Ureter (tissue), 1 donor: ENCODE data around the gene CLEC18B. TPM values are rescaled to one million over a fixed set of nuclear protein-coding genes. Genes with fewer than 3 reads are reported as not detected.
"Not testable (repeated sequence)": the region's sequence is repeated elsewhere in the genome, so short reads cannot be mapped to it uniquely, and the experiment has no call there.

Experiments used
- DNase-seq: peaks from one replicate; pipeline ENCODE4 v3.0.0-alpha.2; 2020; ENCODE audit warnings: low spot score
- total RNA-seq: library from RNA; stranded (reverse); gene quantifications from one replicate; pipeline ENCODE4 v1.2.4, GENCODE V29; 2023
- donor health status: DM: yes; HTN: yes; CAD: no.

The CLEC18B gene
- total RNA-seq = 2.4 TPM

GRCh38 chr16:74420612-74421481 lies at the start of gene CLEC18B:
TSS of gene CLEC18B (minus strand) at chr16:74421478. CDS start at chr16:74421270, 208 bp downstream.
- not testable (repeated sequence) for DNase-seq

- DNase-seq = no peak
Observed at GRCh38 chr16:74469946-74470478, 48.7 kb upstream of the CLEC18B start.

GRCh38 chr16:74468807-74469525 lies 47.7 kb upstream of the CLEC18B start:
- DNase-seq = no peak

DNA sequence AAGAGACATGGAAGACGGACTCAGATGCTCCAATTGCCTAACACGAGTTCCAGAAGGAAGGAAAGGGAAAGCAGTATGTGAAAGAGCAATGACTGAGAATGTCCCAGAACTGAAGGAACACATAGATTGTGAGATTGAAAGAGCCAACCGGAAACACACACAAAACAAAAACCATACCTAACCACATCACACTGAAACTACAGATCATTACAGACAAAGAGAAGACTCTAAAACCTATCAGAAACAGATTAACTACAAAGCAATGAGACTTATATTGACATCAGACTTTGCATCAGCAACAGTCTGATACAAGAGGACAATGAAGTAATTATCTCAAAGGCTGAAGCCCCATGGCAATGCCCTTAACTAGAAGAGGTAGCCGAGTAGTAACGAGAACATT lies 45.6 kb upstream of the CLEC18B start:
- DNase-seq = no peak

DNA sequence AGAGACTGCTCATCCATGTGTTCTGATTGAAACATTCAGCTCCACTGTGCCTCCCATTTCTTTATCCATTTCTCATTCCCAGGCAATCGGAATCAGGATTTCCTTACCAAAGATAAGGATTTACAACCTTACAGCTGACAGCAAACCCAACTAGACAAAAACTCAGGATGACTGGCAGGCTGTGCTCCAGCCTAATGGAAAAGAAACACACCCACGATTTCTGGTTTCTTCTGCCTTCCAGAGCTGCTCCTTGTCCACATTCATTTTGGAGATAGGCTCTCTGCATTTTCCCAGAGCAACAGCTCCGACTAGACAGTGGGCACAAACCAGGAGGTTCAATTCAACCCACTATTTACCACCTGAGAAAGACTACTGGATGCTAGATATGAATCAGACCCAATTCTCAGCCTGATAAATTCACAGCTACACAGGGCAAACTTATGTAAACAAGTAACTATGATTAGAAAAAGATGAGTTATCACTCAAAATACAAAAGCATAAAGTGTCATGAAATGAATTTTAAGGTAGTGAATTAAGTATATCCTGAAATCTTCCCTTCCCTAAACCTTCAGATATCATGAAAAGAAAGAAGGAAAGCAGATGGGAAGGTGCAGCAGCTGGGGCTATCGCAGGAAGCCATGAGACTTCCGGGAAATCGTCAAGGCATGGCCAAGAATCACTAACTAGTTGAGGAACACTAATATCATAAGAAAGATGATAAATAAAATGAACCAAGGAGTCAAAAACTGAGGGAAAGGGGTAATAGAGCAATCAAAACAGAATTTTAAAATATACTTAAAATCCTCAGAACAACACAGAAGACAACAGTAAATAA lies 44.8 kb upstream of the CLEC18B start:
- DNase-seq = no peak

GRCh38 chr16:74465281-74465680 lies 44.0 kb upstream of the CLEC18B start:
- DNase-seq = no peak

DNA sequence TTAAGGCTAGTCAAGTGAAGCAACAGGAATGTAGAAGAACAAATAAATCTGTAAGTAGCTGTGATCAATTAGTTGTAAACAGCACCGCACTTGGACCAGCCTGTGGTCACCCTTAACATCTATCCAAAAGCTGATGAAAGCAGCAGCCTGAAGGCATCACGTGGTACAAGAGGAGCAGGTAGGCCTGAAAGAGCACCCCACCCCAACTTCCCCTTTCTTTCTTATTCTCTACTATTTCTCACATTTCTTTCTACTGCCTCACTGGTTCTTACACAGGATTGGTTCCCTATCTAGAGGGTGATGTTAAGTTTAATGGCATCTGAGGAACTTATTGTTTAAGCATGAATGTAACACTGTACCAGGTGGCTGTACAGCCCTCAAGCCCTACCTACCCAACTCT lies 42.6 kb upstream of the CLEC18B start:
- DNase-seq = no peak

DNA sequence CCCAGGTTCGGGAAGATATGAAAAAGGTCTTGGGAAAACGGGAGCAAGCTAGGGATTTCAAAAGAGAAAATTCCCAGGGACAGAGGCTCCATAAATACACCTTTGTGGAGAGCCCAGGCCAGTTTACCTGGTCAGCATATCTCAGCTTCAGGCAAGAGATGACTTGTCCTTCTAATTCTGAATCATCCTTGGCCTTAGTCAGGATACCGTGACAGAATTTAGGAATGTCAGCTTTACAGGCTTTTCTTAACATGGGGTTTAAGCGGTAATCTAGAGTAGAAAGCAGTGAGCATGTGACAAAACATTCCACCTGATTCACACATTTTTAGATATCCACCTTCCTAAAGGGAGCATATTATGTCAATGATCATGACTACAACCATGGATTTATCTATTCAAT lies 41.1 kb upstream of the CLEC18B start:
- no peak for DNase-seq

GRCh38 chr16:74461826-74462225 lies 40.5 kb upstream of the CLEC18B start:
- no peak for DNase-seq

DNA sequence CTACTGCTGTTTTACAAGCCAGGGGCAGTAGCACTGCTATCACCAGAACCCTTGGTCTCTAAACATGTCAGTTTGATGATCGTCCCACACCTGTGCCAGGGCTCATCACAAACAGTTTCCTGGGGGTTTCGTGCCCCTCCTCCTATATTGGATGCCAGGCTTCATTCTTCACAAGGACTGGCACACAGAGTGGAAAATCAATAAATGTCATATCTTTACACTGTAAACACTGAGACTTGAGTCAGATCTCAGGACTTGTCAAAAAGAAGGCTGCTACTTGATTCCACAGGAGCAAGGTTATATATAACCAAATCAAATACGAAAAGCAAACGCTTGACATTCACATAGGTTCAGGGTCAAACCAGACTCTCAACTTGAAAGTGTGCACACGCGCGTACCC lies 39.3 kb upstream of the CLEC18B start:
- no peak for DNase-seq

DNA sequence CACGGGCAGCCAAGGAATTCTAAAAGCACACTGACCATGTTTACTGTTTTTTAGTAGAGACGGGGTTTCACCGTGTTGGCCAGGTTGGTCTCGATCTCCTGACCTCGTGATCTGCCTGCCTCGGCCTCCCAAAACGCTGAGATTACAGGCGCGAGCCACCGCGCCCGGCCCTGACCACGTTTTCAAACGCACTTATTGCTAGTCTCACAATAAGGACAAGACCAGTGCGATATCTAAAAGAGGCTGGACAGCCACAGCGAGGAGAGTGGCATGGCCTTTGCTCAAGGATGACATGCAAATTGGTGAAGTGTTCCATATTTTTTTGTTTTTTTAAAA lies 35.0 kb upstream of the CLEC18B start:
- no peak for DNase-seq

- no peak for DNase-seq
Observed at GRCh38 chr16:74455619-74456289, 34.5 kb upstream of the CLEC18B start.

DNA sequence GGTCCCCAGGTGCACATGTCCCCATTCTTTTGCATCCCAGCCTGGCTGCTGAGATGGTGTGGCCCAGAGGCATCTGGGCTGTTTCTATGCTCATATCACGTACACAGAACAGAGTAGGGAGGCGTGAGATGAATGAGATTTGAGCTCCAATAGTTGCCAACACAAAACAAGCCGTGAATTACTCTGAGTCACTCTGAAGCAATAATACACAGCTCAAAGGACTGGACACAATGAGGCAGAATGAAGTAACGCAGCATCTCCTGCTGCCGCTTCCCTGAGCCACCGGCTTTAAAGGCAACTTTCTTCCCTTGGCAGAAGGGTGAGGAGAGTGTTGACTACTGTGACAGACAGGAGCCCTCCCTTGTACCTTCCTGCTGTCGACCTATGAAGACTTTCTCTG lies 33.9 kb upstream of the CLEC18B start:
- no peak for DNase-seq

- DNase-seq = no peak
Observed at GRCh38 chr16:74451951-74452758, 30.9 kb upstream of the CLEC18B start.

DNA sequence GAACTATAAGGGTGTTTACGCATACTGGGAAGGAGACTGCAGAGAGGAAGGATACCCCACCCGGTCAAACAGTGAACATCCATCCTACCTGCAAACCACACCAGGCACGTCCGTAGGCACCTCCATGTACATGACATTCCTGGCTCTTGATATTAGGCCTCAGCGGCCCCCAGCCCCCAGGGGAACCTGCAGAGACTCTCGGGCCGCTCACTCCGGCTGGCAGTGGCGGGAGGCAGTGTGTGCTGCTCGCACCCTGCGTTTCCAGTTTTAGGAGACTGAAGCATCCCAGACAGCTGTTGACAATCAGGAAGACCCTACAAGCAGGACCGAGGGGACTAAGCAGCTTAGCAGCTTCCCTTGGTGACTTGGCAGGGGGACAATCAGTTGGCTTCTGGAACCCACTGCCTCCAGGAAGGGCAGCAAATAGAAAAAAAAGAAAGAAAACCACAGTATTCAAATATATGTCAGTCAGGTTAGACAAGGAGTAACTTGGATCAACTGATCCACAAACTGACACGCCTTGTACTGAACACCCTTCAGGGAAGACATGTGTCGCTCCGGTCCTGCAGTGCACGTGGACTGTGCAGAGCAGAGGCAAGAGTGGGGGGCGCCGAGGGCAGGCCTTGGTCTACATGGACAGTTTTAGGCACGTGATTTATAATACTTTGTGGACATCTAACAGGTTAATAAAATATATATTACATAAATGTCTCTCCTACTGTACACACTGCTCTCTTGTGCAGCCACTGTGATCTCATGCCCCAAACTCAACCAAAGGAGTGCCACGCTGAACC lies 29.9 kb upstream of the CLEC18B start:
- DNase-seq = no peak

DNA sequence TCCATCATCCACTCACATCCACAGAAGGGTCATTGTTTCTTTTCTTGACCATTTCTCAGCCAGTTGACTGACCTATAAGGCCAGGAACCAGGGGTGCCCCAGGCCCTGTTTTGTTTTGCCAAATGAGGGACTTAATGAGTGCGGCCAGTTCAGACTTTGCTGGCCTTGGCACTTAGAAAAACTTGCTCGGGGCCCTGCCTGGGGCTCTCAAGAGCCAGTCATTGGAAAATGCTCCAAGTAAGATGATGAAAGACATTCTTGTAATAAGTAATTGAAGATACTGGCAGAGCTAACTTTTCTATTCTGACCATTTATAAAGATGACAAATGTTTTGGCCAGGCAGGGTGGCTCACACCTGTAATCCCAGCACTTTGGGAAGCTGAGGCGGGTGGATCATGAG lies 29.0 kb upstream of the CLEC18B start:
- no peak for DNase-seq

- no peak for DNase-seq
Observed at GRCh38 chr16:74449470-74449869, 28.2 kb upstream of the CLEC18B start.

DNA sequence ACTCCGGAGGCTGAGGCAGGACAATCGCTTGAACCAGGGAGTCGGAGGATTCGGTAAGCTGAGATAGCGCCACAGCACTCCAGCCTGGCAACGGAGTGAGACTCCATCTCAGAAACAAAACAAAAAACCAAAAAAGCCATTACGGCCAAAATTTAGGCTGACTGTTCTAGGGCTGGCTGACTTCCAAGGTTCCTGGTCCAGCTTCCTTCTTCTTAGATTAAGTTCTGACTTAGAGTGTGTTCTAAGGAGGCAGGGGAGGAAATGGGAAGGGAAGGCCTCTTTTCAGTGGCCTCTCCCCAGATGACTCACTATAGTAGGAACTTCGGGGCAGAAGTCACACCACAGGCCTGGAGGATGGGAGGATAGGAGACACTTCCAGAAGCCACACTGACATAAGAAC lies 27.7 kb upstream of the CLEC18B start:
- peak; percentile 66 for DNase-seq

DNA sequence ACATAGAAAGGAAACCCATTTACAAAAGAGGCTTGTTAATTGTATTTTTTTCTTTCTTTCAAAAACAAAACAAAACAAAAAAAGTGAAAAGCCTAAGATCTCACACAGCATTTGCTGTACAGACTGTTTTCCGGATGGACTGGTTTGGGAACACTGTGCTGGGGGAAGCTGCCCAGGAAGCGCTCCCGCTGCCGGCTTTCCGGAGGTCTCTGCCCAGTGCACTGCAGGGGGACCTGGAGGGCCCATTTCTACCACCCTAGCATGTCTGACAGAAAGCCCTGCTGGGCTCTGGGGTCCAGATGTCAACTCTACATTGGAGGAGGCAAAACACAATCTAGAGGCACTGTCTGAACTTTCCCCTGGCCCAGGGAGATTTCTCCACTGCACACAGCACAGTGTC lies 26.3 kb upstream of the CLEC18B start:
- no peak for DNase-seq

DNA sequence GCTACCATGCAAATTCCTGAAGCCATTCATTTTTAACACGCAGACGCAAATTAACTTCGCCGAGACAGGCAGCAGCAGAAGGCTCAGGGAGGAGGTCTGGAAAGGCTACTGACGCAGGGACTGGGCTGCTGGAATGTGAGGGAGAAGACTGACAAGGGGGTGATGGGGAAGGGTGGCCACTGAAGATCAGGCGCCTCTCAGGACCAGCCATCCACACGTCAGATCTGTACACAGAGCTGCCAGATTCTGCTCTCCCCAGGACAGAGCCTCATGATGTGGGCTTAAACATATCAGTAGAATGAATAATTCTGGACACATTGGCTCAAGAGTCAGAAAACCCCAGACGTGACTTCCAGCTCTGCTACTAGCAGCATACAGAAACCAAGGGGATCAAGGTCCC lies 25.6 kb upstream of the CLEC18B start:
- DNase-seq = no peak
